GM13976 (cell line): Measurements from ENCODE around the gene EIF4E2.
"Not testable (repeated sequence)": the region's sequence is repeated elsewhere in the genome, so short reads cannot be mapped to it uniquely, and the experiment has no call there.

Experiments used
- DNase-seq: peaks from one replicate; pipeline ENCODE4 v3.0.0; 2012; ENCODE audit warnings: low spot score
- in situ Hi-C: fragments of 300-500 bp; cut with MboI; formaldehyde crosslinking; loops from one replicate; pipeline ENCODE4 v1.12.0; 2022; ENCODE audit warnings: low sequenced_read_pairs, mixed read lengths, inconsistent platforms; ENCODE audit not compliant: unreplicated experiment
- TF ChIP-seq, protein P1 (sequence below): IDR thresholded peaks from 2 replicates; pipeline ENCODE4 v1.5.1; 2012; ENCODE audit warnings: borderline replicate concordance, mild to moderate bottlenecking; ENCODE audit not compliant: insufficient read depth; ENCODE audit errors: extremely low read depth, missing control alignments, control extremely low read depth

The EIF4E2 gene

DNA sequence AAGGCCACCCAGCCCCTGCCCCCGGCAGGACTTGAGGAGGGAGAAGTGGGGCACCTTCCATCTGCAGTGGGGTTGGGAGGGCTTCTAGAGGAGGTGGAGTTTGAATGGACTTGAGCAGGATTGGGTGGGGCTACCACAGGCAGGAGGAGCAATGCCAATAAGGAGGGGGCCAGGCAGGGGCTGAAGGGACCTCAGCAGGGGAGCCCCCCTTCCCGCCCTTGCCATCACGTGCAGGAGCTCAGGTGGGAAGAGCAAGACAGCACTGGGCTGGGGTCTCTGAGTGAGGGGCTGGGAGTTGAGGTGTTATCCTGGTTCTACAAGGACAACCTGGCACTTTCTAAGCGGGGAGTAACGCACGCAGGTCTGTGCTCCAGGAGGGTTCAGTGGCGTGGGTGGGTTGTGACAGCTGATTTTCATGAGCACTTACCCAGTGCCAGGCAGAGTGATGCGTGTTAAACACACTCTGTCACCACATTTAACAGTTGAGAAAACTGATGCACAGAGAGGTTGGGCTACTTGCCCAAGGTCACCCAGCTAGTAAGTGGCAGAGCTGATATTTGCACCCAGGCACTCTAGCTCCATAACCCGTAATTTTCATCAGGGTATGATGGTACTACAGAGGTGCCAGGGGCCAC lies 19.7 kb upstream of the EIF4E2 start:
- no peak for DNase-seq
- in situ Hi-C loops = no loop called here
- TF ChIP-seq, protein P1, sequence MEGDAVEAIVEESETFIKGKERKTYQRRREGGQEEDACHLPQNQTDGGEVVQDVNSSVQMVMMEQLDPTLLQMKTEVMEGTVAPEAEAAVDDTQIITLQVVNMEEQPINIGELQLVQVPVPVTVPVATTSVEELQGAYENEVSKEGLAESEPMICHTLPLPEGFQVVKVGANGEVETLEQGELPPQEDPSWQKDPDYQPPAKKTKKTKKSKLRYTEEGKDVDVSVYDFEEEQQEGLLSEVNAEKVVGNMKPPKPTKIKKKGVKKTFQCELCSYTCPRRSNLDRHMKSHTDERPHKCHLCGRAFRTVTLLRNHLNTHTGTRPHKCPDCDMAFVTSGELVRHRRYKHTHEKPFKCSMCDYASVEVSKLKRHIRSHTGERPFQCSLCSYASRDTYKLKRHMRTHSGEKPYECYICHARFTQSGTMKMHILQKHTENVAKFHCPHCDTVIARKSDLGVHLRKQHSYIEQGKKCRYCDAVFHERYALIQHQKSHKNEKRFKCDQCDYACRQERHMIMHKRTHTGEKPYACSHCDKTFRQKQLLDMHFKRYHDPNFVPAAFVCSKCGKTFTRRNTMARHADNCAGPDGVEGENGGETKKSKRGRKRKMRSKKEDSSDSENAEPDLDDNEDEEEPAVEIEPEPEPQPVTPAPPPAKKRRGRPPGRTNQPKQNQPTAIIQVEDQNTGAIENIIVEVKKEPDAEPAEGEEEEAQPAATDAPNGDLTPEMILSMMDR = no peak

DNA sequence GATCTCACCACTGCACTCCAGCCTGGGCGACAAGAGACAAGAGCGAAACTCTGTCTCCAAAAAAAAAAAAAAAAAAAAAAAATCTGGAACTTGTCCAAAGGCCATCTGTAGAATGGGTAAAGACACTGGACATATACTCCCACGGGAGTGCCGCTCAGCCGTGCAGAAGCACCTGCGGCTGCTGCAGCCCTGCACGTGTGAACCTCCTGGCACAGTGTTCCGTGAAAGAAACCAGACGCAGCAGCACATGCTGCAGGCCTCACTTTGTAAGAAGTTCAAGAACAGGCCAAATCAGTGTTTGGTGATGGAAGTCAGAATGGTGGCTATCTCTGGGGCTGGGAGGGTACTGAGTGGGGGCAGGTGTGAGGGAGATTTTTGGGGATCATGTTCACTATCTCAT lies 18.1 kb upstream of the EIF4E2 start:
- in situ Hi-C loops = no loop called here
- no peak for DNase-seq
- TF ChIP-seq, protein P1 = no peak

DNA sequence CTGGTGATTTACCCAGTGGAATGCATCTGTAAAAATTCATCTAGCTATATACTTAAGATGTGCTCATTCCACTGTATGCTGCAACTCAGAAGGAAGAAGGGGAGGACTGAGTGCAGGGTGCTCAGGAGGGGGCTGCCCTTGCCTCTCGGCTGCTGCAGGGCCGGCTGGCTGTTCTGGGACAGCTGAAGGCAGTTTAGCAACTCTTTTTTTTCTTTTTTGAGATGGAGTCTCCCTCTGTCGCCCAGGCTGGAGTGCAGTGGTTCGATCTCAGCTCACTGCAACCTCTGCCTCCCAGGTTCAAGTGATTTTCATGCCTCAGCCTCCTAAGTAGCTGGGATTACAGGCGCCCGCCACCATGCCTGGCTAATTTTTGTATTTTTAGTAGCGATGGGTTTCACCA lies 17.7 kb upstream of the EIF4E2 start:
- in situ Hi-C loops, DNase-seq: not testable (repeated sequence)

DNA sequence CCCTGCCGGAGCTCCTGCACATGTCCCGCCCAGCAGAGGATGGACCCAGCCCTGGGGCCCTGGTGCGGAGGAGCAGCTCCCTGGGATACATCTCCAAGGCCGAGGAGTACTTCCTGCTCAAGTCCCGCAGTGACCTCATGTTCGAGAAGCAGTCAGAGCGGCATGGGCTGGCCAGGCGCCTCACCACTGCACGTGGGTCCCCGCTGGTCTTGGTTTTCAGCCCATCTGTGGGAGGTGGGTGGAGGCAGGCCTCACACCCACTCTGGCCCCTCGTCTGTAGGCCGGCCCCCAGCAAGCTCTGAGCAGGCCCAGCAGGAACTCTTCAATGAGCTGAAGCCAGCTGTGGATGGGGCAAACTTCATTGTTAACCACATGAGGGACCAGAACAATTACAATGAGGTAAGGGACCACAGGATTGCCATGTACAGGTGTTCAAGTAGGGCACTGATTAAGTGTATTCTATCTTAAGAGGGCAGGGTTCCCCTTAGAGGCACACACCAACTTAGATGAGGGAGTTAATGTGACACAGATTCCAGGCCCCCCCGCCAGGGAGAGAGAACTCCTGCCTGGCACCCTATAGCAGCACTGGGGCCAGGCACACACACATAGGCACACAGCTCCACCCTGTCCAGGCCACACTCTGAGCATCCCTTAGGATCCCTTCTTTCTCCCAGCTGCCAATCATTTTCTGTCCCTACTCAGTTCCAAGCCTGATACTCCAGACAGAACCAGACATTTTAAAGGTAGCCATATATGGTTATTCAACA lies 16.4 kb upstream of the EIF4E2 start:
- TF ChIP-seq, protein P1 = no peak
- DNase-seq = peak; percentile 25
- in situ Hi-C loops = no loop called here

DNA sequence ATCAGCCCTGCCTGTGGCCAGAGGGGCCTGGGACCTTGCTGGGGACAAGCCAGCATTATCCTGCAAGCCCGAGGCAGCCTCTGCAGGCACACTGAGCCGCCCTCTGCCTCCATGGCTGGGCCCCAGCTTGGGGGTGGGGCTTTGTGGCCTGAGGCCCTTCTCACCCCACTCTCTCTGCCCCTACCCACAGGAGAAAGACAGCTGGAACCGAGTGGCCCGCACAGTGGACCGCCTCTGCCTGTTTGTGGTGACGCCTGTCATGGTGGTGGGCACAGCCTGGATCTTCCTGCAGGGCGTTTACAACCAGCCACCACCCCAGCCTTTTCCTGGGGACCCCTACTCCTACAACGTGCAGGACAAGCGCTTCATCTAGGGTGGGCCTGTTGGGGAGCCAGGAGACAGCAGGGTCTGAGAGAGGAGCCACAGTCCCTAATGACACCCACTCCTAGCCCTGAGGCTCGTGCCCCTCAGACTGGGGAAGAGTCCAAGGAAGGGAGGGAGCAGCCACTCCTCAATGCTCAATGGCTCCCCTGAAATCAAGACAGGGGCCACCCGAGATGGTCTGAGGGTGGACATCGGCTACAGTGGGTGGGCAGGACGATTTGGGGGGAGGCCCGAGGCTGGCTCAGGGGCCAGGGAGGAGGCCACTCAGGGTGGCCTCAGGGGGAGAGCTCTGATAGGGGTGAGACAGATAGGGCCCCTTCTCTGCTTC lies 15.4 kb upstream of the EIF4E2 start:
- peak; percentile 23 for DNase-seq
- TF ChIP-seq, protein P1 = no peak
- in situ Hi-C loops = no loop called here

DNA sequence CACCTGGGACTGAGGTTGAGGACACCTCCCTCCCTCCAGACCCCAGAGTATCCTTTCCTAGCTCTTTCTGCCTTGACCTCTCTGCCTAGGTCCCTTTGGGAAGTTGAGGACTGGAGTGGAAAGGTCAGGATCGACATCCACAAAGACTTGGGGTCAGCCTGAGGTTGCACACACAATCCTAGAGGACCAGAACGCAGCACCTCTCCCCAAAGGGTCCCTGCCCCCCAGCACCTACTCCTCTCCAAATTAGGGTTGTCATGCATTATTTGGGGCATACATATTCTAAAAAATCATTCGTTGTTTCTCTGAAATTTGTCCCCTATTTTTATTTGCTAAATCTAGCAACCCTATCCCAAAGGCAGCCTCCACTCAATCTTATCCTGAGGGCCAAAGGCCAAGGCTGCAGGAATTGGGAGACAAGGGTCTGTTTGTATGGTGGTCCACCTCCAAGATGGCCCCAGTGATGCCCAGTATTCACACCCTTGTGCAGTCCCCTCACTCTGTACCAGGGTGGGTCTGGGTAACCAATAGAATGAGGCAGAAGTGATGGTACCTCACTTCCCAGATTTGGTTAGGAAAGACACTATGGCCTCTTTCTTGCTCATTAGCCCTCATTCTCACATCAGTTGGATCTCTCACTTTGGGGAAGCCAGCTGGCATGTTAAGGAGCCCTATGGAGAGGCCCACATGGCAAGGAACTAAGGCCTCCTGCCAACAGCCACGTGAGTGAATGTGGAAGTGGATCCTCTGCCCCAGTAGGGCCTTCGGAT lies 14.5 kb upstream of the EIF4E2 start:
- no peak for DNase-seq
- in situ Hi-C loops = no loop called here
- TF ChIP-seq, protein P1 = no peak
